ENCODE results near the gene ARPC1A.
"Not testable (repeated sequence)": the region's sequence is repeated elsewhere in the genome, so short reads cannot be mapped to it uniquely, and the experiment has no call there.

The ARPC1A gene

GRCh38 chr7:99371376-99371920, 45.8 kb downstream of the ARPC1A start:
- no peak for DNase-seq

- DNase-seq, result no peak
These were observed 46.8 kb downstream of the ARPC1A start for GRCh38 chr7:99372275-99373090.

- DNase-seq, result no peak
These were observed 47.7 kb downstream of the ARPC1A start for GRCh38 chr7:99373091-99374066.

- peak; percentile 78 for DNase-seq
These were observed 48.7 kb downstream of the ARPC1A start, which contains the start of gene ARPC1B for GRCh38 chr7:99374111-99375064. Gene ARPC1B (plus strand): TSS chr7:99374730. CDS start chr7:99385715, 10,985 bp downstream.

- peak; percentile 44 for DNase-seq
These were observed 49.5 kb downstream of the ARPC1A start for GRCh38 chr7:99375070-99375807.

- peak; percentile 64 for DNase-seq
These were observed 53.4 kb downstream of the ARPC1A start for GRCh38 chr7:99379043-99379577.

- not testable (repeated sequence) for DNase-seq
These were observed 54.0 kb downstream of the ARPC1A start for GRCh38 chr7:99379693-99380031.

- peak; percentile 16 for DNase-seq
These were observed 54.5 kb downstream of the ARPC1A start for GRCh38 chr7:99380032-99380822.

- peak; percentile 91 for DNase-seq
These were observed 55.3 kb downstream of the ARPC1A start for GRCh38 chr7:99380823-99381663.

GRCh38 chr7:99381664-99382075, 56.0 kb downstream of the ARPC1A start:
- DNase-seq, result no peak

- no peak for DNase-seq
These were observed 57.5 kb downstream of the ARPC1A start for GRCh38 chr7:99383203-99383602.

- DNase-seq, result no peak
These were observed 58.2 kb downstream of the ARPC1A start for GRCh38 chr7:99383791-99384370.

- DNase-seq, result no peak
These were observed 58.8 kb downstream of the ARPC1A start for GRCh38 chr7:99384523-99384922.

GRCh38 chr7:99385564-99385963, 59.9 kb downstream of the ARPC1A start:
- no peak for DNase-seq

- peak; percentile 32 for DNase-seq
These were observed 61.0 kb downstream of the ARPC1A start for GRCh38 chr7:99386584-99387238.

GRCh38 chr7:99387239-99387635, 61.5 kb downstream of the ARPC1A start:
- DNase-seq, result not testable (repeated sequence)

- no peak for DNase-seq
These were observed 62.2 kb downstream of the ARPC1A start for GRCh38 chr7:99387912-99388311.

GRCh38 chr7:99389772-99390171, 64.1 kb downstream of the ARPC1A start:
- no peak for DNase-seq
